ENCODE data around the gene SLC8B1. TPM values are rescaled to one million over a fixed set of nuclear protein-coding genes. Genes with fewer than 3 reads are reported as not detected.

The SLC8B1 gene
- total RNA-seq, 1 experiment from 2014 or later: 8.2 TPM

- H3K4me3 ChIP-seq (ENCODE audit: low read depth, low read length, poor library complexity, severe bottlenecking): no peak overlapping the region
- TF ChIP-seq CTCF (conservative IDR thresholded peaks at IDR 0.05; ENCODE audit: low read depth, low read length) (no peak), EZH2 (IDR thresholded peaks at IDR 0.05; ENCODE audit: borderline replicate concordance, low read depth, low read length, poor library complexity, severe bottlenecking) (no peak)
- no peaks in the 10 kb centered on the region for H3K36me3 ChIP-seq (ENCODE audit: insufficient read depth, low read length, poor library complexity, severe bottlenecking)
- POLR2A ChIA-PET (ENCODE audit: low non-redundant PET): interaction anchor here (0.5 kb wide), 1 partner anchor 94 kb away, joined by 8 read pairs; no protein-coding TSS in a partner anchor
- no peaks in the 10 kb centered on the region for H3K9me3 ChIP-seq (ENCODE audit: low read depth, low read length, poor library complexity, severe bottlenecking)
- CTCF ChIA-PET: no interaction called here
- no peak overlapping the region for H3K27ac ChIP-seq (ENCODE audit: low read depth, low read length, poor library complexity, severe bottlenecking)
- no peaks in the 10 kb centered on the region for H3K4me1 ChIP-seq (ENCODE audit: insufficient read depth, low read length, poor library complexity, severe bottlenecking)
- no peaks in the 10 kb centered on the region for H3K27me3 ChIP-seq (replicated peaks; ENCODE audit: insufficient read depth, low read depth, low read length, poor library complexity)
- no TSS peak for BruUV-seq (replicated peaks)
- intact Hi-C loops (cut with micrococcal nuclease; ENCODE audit: unreplicated experiment): loop anchor here (10.0 kb wide), 1 partner anchor 71 kb away; no protein-coding TSS in a partner anchor
- DNase-seq (ENCODE audit: low spot score): no peak
Measured at GRCh38 chr12:113314121-113314529, 20.8 kb downstream of the SLC8B1 start.

- BruUV-seq (replicated peaks): no TSS peak
- Histone ChIP-seq H3K4me1 (ENCODE audit: insufficient read depth, low read length, poor library complexity, severe bottlenecking) (no peaks in the 10 kb centered on the region), H3K9me3 (ENCODE audit: low read depth, low read length, poor library complexity, severe bottlenecking) (no peaks in the 10 kb centered on the region), H3K4me3 (ENCODE audit: low read depth, low read length, poor library complexity, severe bottlenecking) (no peak overlapping the region), H3K27me3 (replicated peaks; ENCODE audit: insufficient read depth, low read depth, low read length, poor library complexity) (no peaks in the 10 kb centered on the region), H3K36me3 (ENCODE audit: insufficient read depth, low read length, poor library complexity, severe bottlenecking) (no peaks in the 10 kb centered on the region), H3K27ac (ENCODE audit: low read depth, low read length, poor library complexity, severe bottlenecking) (no peak overlapping the region)
- ChIA-PET CTCF (no interaction called here), POLR2A (ENCODE audit: low non-redundant PET) (no interaction called here)
- peak; percentile 44 for DNase-seq (ENCODE audit: low spot score)
- intact Hi-C loops (cut with micrococcal nuclease; ENCODE audit: unreplicated experiment): loop anchor here (10.0 kb wide), 1 partner anchor 74 kb away; no protein-coding TSS in a partner anchor
- TF ChIP-seq CTCF (conservative IDR thresholded peaks at IDR 0.05; ENCODE audit: low read depth, low read length): peak; percentile 41; the same call in 1 of the 2 replicates
- TF ChIP-seq EZH2 (IDR thresholded peaks at IDR 0.05; ENCODE audit: borderline replicate concordance, low read depth, low read length, poor library complexity, severe bottlenecking): no peak
Measured at GRCh38 chr12:113310489-113310888, 24.4 kb downstream of the SLC8B1 start.

GRCh38 chr12:113306382-113306781 lies 28.5 kb downstream of the SLC8B1 start:
- TF ChIP-seq CTCF (conservative IDR thresholded peaks at IDR 0.05; ENCODE audit: low read depth, low read length): no peak
- TF ChIP-seq EZH2 (IDR thresholded peaks at IDR 0.05; ENCODE audit: borderline replicate concordance, low read depth, low read length, poor library complexity, severe bottlenecking): no peak
- ChIA-PET POLR2A (ENCODE audit: low non-redundant PET) (no interaction called here), CTCF (interaction anchor here (0.5 to 0.6 kb wide), 2 partner anchors 61 to 130 kb away, joined by 4 to 11 read pairs; no protein-coding TSS in a partner anchor)
- no peak overlapping the region for H3K27ac ChIP-seq (ENCODE audit: low read depth, low read length, poor library complexity, severe bottlenecking)
- no peak overlapping the region for H3K4me3 ChIP-seq (ENCODE audit: low read depth, low read length, poor library complexity, severe bottlenecking)
- DNase-seq (ENCODE audit: low spot score): no peak
- intact Hi-C loops (cut with micrococcal nuclease; ENCODE audit: unreplicated experiment): no loop called here
- H3K4me1 ChIP-seq (ENCODE audit: insufficient read depth, low read length, poor library complexity, severe bottlenecking): no peaks in the 10 kb centered on the region
- H3K9me3 ChIP-seq (ENCODE audit: low read depth, low read length, poor library complexity, severe bottlenecking): no peaks in the 10 kb centered on the region
- no peaks in the 10 kb centered on the region for H3K36me3 ChIP-seq (ENCODE audit: insufficient read depth, low read length, poor library complexity, severe bottlenecking)
- BruUV-seq (replicated peaks): no TSS peak
- no peaks in the 10 kb centered on the region for H3K27me3 ChIP-seq (replicated peaks; ENCODE audit: insufficient read depth, low read depth, low read length, poor library complexity)
